Fibroblast of peridontal ligament (primary cell): ENCODE data around the gene SLC6A9.

Experiments used
- DNase-seq: peaks from one replicate; pipeline ENCODE4 v3.0.0-alpha.2; 2010; ENCODE audit errors: extremely low read depth

The SLC6A9 gene

GRCh38 chr1:44029260-44029910 is 1.9 kb downstream of the SLC6A9 start:
- no peak for DNase-seq

- no peak for DNase-seq
Observed at GRCh38 chr1:44027320-44027719, 3.9 kb downstream of the SLC6A9 start.

- no peak for DNase-seq
Observed at GRCh38 chr1:44025816-44026215, 5.4 kb downstream of the SLC6A9 start.

- DNase-seq: peak; percentile 33
Observed at GRCh38 chr1:44024903-44025525, 6.2 kb downstream of the SLC6A9 start.

- DNase-seq: no peak
Observed at GRCh38 chr1:44024031-44024902, 7.0 kb downstream of the SLC6A9 start.

- DNase-seq: no peak
Observed at GRCh38 chr1:44021581-44022321, 9.5 kb downstream of the SLC6A9 start.

- DNase-seq: no peak
Observed at GRCh38 chr1:44021156-44021555, 10.1 kb downstream of the SLC6A9 start.

- no peak for DNase-seq
Observed at GRCh38 chr1:44020464-44020863, 10.8 kb downstream of the SLC6A9 start.

- no peak for DNase-seq
Observed at GRCh38 chr1:44019466-44019948, 11.8 kb downstream of the SLC6A9 start.

GRCh38 chr1:44016890-44017400 is 14.3 kb downstream of the SLC6A9 start:
- DNase-seq: no peak

- no peak for DNase-seq
Observed at GRCh38 chr1:44016041-44016889, 15.0 kb downstream of the SLC6A9 start.

- DNase-seq: no peak
Observed at GRCh38 chr1:44015206-44015605, 16.1 kb downstream of the SLC6A9 start.

GRCh38 chr1:44014365-44015104 is 16.7 kb downstream of the SLC6A9 start:
- no peak for DNase-seq

GRCh38 chr1:44013949-44014348 is 17.3 kb downstream of the SLC6A9 start:
- no peak for DNase-seq

GRCh38 chr1:44012941-44013609 is 18.2 kb downstream of the SLC6A9 start:
- no peak for DNase-seq

GRCh38 chr1:44012404-44012803 is 18.9 kb downstream of the SLC6A9 start:
- no peak for DNase-seq

GRCh38 chr1:44010935-44011471 is 20.3 kb downstream of the SLC6A9 start:
- DNase-seq: no peak

- no peak for DNase-seq
Observed at GRCh38 chr1:44008259-44008658, 23.0 kb downstream of the SLC6A9 start.

GRCh38 chr1:44002606-44003157 is 28.6 kb downstream of the SLC6A9 start:
- DNase-seq: no peak
